Peyer's patch (tissue), 4 donors: Measurements from ENCODE around the gene ZBTB22.

ENCODE experiments used
- CTCF ChIP-seq, 6 experiments: fragments of 450-650 bp in 4 of 6; fragments of 200-600 bp in 2 of 6; sonication (generic) in 1 of 6; IDR thresholded peaks; one replicate each; pipeline ENCODE4 v1.5.1; 2017 to 2019; ENCODE audit warnings: antibody characterized with exemption in 6 of 6, mild to moderate bottlenecking in 3 of 6, moderate library complexity in 1 of 6
- POLR2A ChIP-seq, 2 donors: fragments of 450-650 bp; IDR thresholded peaks; one replicate each; pipeline ENCODE4 v1.5.1; 2017; ENCODE audit warnings: antibody characterized with exemption in 2 of 2, mild to moderate bottlenecking in 2 of 2, moderate library complexity in 2 of 2

- no peak for TF ChIP-seq POLR2A (IDR thresholded peaks at IDR 0.05)
- no peak for TF ChIP-seq CTCF (IDR thresholded peaks at IDR 0.05)
These were observed 23.3 kb downstream of the ZBTB22 start for GRCh38 chr6:33294086-33294823.
